ENCODE measurements around the gene PGAP3.

PGAP3 gene

GRCh38 chr17:39687546-39688474 is at the start of gene PGAP3:
PGAP3 (minus strand) TSS chr17:39688057; CDS start chr17:39688014, 43 bp downstream.
- no peak for TF ChIP-seq CTCF (IDR thresholded peaks at IDR 0.05; ENCODE audit: borderline replicate concordance, control extremely low read depth, extremely low read depth, insufficient read depth, missing control alignments)

GRCh38 chr17:39737206-39737759 is 49.4 kb upstream of the PGAP3 start:
- no peak for DNase-seq (ENCODE audit: low spot score)
- TF ChIP-seq CTCF (IDR thresholded peaks at IDR 0.05; ENCODE audit: borderline replicate concordance, control extremely low read depth, extremely low read depth, insufficient read depth, missing control alignments), result no peak
- in situ Hi-C loops (cut with MboI; ENCODE audit: low sequenced_read_pairs, unreplicated experiment), result no loop called here

More at GRCh38 chr17:39687546-39688474, at the start of gene PGAP3:
- in situ Hi-C loops (cut with MboI; ENCODE audit: low sequenced_read_pairs, unreplicated experiment), result no loop called here
- DNase-seq (ENCODE audit: low spot score), result peak; percentile 95

GRCh38 chr17:39736319-39737165 is 48.7 kb upstream of the PGAP3 start:
- in situ Hi-C loops (cut with MboI; ENCODE audit: low sequenced_read_pairs, unreplicated experiment), result no loop called here
- DNase-seq (ENCODE audit: low spot score), result no peak

GRCh38 chr17:39735882-39736281 is 48.0 kb upstream of the PGAP3 start:
- DNase-seq (ENCODE audit: low spot score), result no peak
- TF ChIP-seq CTCF (IDR thresholded peaks at IDR 0.05; ENCODE audit: borderline replicate concordance, control extremely low read depth, extremely low read depth, insufficient read depth, missing control alignments), result no peak
- in situ Hi-C loops (cut with MboI; ENCODE audit: low sequenced_read_pairs, unreplicated experiment), result no loop called here

More at GRCh38 chr17:39736319-39737165, 48.7 kb upstream of the PGAP3 start:
- TF ChIP-seq CTCF (IDR thresholded peaks at IDR 0.05; ENCODE audit: borderline replicate concordance, control extremely low read depth, extremely low read depth, insufficient read depth, missing control alignments), result no peak

GRCh38 chr17:39732586-39732985 is 44.7 kb upstream of the PGAP3 start:
- DNase-seq (ENCODE audit: low spot score), result no peak
- TF ChIP-seq CTCF (IDR thresholded peaks at IDR 0.05; ENCODE audit: borderline replicate concordance, control extremely low read depth, extremely low read depth, insufficient read depth, missing control alignments), result no peak
- in situ Hi-C loops (cut with MboI; ENCODE audit: low sequenced_read_pairs, unreplicated experiment), result no loop called here
